GM12878 (cell line): ENCODE measurements around the gene NTM.

Experiments used
- ESRRA ChIP-seq: IDR thresholded peaks from 2 replicates; pipeline ENCODE4 v1.6.1; 2012; ENCODE audit warnings: mild to moderate bottlenecking, low read length, improper control_type of control experiment
- GABPA ChIP-seq: IDR thresholded peaks from 2 replicates; pipeline ENCODE4 v1.6.1; 2014; ENCODE audit warnings: antibody characterized with exemption, low read depth, mild to moderate bottlenecking, inconsistent platforms
- HDAC6 ChIP-seq: fragments of 200-600 bp; sonication (generic); IDR thresholded peaks from one replicate; pipeline ENCODE4 v1.8.0; 2017; ENCODE audit warnings: antibody characterized with exemption; ENCODE audit not compliant: unreplicated experiment
- POLR2AphosphoS5 ChIP-seq: IDR thresholded peaks from 2 replicates; pipeline ENCODE4 v1.6.1; 2011; ENCODE audit warnings: mild to moderate bottlenecking, low read length, inconsistent platforms
- POU2F2 ChIP-seq: IDR thresholded peaks from 3 replicates; pipeline ENCODE4 v1.6.1; 2011; ENCODE audit warnings: low read depth, mild to moderate bottlenecking, low read length, borderline replicate concordance
- SIN3A ChIP-seq: IDR thresholded peaks from 2 replicates; pipeline ENCODE4 v1.6.1; 2012; ENCODE audit warnings: low read depth, low read length, improper control_type of control experiment
- ZSCAN29 ChIP-seq: fragments of 450-650 bp; IDR thresholded peaks from 2 replicates; pipeline ENCODE4 v1.6.1; 2017; ENCODE audit warnings: mild to moderate bottlenecking, moderate library complexity
- TF ChIP-seq, protein P1 (sequence below), 3 experiments: IDR thresholded peaks in 2 of 3; conservative IDR thresholded peaks in 1 of 3; 2 replicates each; pipeline ENCODE4 v1.5.1; 2011; ENCODE audit warnings: low read depth in 3 of 3, low read length in 3 of 3, mild to moderate bottlenecking in 3 of 3, control low read depth in 2 of 3, moderate library complexity in 2 of 3, inconsistent platforms in 1 of 3, mixed read lengths in 1 of 3; ENCODE audit not compliant: control insufficient read depth in 2 of 3, insufficient read depth in 1 of 3; ENCODE audit errors: extremely low read depth in 1 of 3

DNA sequence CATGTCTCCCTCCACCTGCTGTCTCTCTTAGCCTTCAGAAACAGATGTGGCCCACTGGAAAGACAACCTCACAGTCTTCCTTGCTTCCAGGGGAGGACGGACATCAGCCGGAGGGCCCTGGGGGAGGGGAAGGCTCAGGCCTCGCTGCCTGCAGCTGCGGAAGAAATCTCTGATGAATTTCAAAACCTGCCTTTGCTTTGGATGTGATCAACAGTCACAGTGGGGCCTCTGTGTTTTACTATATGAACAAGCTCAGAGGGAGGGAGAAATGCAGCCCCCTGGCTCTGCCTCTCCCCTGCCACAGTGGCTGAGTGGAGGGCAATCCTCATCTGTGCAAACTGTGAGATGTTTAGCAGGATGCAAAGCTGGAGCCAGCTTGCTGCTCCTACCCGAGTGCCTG, 282.8 kb downstream of the NTM start:
- no peak for TF ChIP-seq ZSCAN29
- TF ChIP-seq SIN3A: no peak
- TF ChIP-seq, protein P1, sequence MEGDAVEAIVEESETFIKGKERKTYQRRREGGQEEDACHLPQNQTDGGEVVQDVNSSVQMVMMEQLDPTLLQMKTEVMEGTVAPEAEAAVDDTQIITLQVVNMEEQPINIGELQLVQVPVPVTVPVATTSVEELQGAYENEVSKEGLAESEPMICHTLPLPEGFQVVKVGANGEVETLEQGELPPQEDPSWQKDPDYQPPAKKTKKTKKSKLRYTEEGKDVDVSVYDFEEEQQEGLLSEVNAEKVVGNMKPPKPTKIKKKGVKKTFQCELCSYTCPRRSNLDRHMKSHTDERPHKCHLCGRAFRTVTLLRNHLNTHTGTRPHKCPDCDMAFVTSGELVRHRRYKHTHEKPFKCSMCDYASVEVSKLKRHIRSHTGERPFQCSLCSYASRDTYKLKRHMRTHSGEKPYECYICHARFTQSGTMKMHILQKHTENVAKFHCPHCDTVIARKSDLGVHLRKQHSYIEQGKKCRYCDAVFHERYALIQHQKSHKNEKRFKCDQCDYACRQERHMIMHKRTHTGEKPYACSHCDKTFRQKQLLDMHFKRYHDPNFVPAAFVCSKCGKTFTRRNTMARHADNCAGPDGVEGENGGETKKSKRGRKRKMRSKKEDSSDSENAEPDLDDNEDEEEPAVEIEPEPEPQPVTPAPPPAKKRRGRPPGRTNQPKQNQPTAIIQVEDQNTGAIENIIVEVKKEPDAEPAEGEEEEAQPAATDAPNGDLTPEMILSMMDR (IDR thresholded peaks at IDR 0.05 in 2 of 3, conservative IDR thresholded peaks at IDR 0.05 in 1 of 3; ENCODE audit: control insufficient read depth in 2 of 3, extremely low read depth in 1 of 3, insufficient read depth in 1 of 3, low read depth in 3 of 3, low read length in 3 of 3): no peak
- TF ChIP-seq POLR2AphosphoS5: no peak
- TF ChIP-seq ESRRA: no peak
- TF ChIP-seq GABPA: no peak
- no peak for TF ChIP-seq HDAC6
- TF ChIP-seq POU2F2: no peak
